ENCODE data around the gene GPR68. TPM values are rescaled to one million over a fixed set of nuclear protein-coding genes. Genes with fewer than 3 reads are reported as not detected.
"Not testable (repeated sequence)": the region's sequence is repeated elsewhere in the genome, so short reads cannot be mapped to it uniquely, and the experiment has no call there.

The GPR68 gene
- total RNA-seq, 2 donors from 2014 or later = 0.37 to 0.66 TPM

GRCh38 chr14:91205459-91205858, 39.0 kb downstream of the GPR68 start:
- no peak overlapping the region for H3K9ac ChIP-seq (ENCODE audit: low read depth in 2 of 2, low read length in 2 of 2)
- H3K27ac ChIP-seq = no peak overlapping the region
- DNase-seq = no peak
- no peak overlapping the region for H3K4me3 ChIP-seq
- intact Hi-C loops (cut with DNase I) = no loop called here
- H3K27me3 ChIP-seq = no peaks in the 10 kb centered on the region
- H3K4me1 ChIP-seq = no peaks in the 10 kb centered on the region
- no peak for TF ChIP-seq CTCF (IDR thresholded peaks at IDR 0.05)
- no peaks in the 10 kb centered on the region for H3K9me3 ChIP-seq
- peaks cover 15% of the 10 kb centered on the region for H3K36me3 ChIP-seq

DNA sequence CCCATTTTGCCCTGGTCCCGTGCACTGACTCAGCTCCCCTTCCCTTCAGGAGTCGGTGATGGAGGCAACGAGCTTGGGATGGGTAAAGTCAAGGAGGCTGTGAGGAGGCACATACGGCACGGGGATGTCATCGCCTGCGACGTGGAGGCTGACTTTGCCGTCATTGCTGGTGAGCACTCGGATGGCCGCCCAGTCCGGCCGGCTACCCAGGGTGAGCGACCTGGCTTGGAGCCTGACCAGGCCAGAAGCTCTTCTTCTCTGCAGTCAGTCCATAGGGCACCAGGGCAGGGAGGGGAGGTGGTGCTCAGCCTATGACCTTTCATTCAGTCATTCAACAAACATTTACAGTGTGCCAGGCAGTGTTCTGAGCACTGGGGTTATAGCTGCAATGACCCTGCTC, 39.8 kb downstream of the GPR68 start:
- no peak overlapping the region for H3K9ac ChIP-seq (ENCODE audit: low read depth in 2 of 2, low read length in 2 of 2)
- H3K4me3 ChIP-seq = no peak overlapping the region
- H3K27ac ChIP-seq = no peak overlapping the region
- no peaks in the 10 kb centered on the region for H3K27me3 ChIP-seq
- peaks cover 23% of the 10 kb centered on the region for H3K36me3 ChIP-seq
- no peak for TF ChIP-seq CTCF (IDR thresholded peaks at IDR 0.05)
- intact Hi-C loops (cut with DNase I) = no loop called here
- no peak for DNase-seq
- no peaks in the 10 kb centered on the region for H3K4me1 ChIP-seq
- H3K9me3 ChIP-seq = no peaks in the 10 kb centered on the region

DNA sequence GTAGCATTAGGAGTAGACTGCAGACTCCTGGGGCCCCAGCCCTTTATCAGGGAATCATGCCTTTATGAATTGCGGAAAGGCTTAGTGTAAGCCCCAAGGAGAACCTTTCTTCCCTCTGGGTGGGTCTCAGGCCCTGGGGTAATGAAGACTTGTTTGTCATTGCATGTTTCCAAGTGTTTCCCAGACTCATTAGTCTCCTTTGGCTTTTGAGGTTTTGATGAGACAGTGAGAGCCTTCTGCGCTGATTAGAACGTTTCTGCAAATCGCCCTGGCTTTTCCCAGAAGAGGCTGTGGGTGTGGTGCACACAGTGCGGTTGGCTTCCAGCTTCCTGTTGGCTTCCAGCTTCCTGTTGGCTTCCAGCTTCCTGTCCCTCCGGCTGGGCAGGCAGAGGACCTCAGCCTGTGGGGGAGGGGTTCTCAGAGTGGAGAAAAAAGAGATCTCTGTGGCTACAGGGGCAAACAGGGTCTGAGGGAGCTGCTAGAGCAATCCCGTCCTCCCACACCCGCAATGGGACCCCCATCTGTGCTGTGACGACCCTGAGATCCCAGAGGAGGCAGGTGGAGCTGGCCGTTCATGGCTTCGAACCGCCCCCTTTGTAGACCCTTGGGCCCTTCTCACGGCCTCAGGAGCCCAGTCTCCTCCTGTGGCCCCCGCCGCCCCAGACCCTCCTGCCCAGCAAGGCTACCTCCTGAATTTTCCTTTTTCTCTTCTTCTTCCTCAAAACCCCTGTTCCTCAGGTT, 42.1 kb downstream of the GPR68 start:
- no peaks in the 10 kb centered on the region for H3K27me3 ChIP-seq
- intact Hi-C loops (cut with DNase I) = no loop called here
- DNase-seq = peak; percentile 32
- no peak overlapping the region for H3K4me3 ChIP-seq
- TF ChIP-seq CTCF (IDR thresholded peaks at IDR 0.05) = no peak
- H3K27ac ChIP-seq = peak overlapping the region; percentile 2
- H3K4me1 ChIP-seq = no peaks in the 10 kb centered on the region
- H3K9me3 ChIP-seq = no peaks in the 10 kb centered on the region
- H3K36me3 ChIP-seq = peaks cover 26% of the 10 kb centered on the region
- no peak overlapping the region for H3K9ac ChIP-seq (ENCODE audit: low read depth in 2 of 2, low read length in 2 of 2)

DNA sequence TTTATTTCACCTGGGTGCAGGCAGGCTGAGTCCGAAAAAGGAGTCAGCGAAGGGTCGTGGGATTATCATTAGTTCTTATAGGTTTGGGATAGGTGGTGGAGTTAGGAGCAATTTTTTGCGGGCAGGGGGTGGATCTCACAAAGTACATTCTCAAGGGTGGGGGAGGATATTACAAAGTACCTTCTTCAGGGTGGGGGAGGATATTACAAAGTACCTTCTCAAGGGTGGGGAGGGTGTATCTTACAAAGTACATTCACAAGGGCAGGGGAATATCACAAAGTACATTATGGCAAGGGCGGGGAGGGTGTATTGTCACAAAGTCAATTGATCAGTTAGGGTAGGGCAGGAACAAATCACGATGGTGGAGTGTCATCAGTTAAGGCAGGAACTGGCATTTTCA, 43.7 kb downstream of the GPR68 start:
- H3K27ac ChIP-seq; H3K4me1 ChIP-seq; H3K27me3 ChIP-seq; H3K4me3 ChIP-seq; intact Hi-C loops (cut with DNase I); DNase-seq; H3K9ac ChIP-seq (ENCODE audit: low read depth in 2 of 2, low read length in 2 of 2); H3K9me3 ChIP-seq: not testable (repeated sequence)
- H3K36me3 ChIP-seq = peaks cover 26% of the 10 kb centered on the region

DNA sequence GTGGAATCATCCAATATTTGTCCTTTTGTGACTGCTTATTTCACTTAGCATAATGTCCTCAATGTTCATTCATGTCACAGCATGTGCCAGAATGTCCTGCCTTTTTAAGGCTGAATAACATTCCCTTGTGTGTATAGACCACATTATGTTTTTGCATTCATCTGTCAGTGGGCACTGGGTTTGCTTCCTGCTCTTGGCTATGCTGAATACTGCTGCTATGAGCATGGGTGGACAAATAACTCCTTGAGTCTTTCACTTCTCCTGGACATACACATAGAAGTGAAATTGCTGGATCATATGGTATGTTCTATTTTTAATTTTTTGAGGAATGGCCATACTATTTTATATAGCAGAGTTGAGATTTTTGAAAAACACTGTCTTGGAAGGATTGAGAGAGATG, 46.9 kb downstream of the GPR68 start:
- Histone ChIP-seq H3K4me1 (no peaks in the 10 kb centered on the region), H3K36me3 (peaks cover 19% of the 10 kb centered on the region), H3K9ac (ENCODE audit: low read depth in 2 of 2, low read length in 2 of 2) (no peak overlapping the region), H3K27me3 (no peaks in the 10 kb centered on the region), H3K4me3 (no peak overlapping the region), H3K9me3 (no peaks in the 10 kb centered on the region), H3K27ac (no peak overlapping the region)
- intact Hi-C loops (cut with DNase I) = no loop called here
- no peak for DNase-seq
- TF ChIP-seq CTCF (IDR thresholded peaks at IDR 0.05) = no peak

- TF ChIP-seq CTCF (IDR thresholded peaks at IDR 0.05) = no peak
- Histone ChIP-seq H3K4me1 (no peaks in the 10 kb centered on the region), H3K27me3 (no peaks in the 10 kb centered on the region), H3K36me3 (peaks cover 12% of the 10 kb centered on the region), H3K4me3 (no peak overlapping the region), H3K27ac (no peak overlapping the region), H3K9me3 (no peaks in the 10 kb centered on the region), H3K9ac (ENCODE audit: low read depth in 2 of 2, low read length in 2 of 2) (no peak overlapping the region)
- no peak for DNase-seq
- intact Hi-C loops (cut with DNase I) = no loop called here
These were observed 48.6 kb downstream of the GPR68 start for GRCh38 chr14:91195881-91196280.

All from colonic mucosa (tissue), 4 donors.